Neuronal stem cell (in vitro differentiated cells): ENCODE results near the gene GRIFIN.

Experiments used
- DNase-seq: peaks from one replicate; pipeline ENCODE4 v3.0.0-alpha.2; 2013; ENCODE audit warnings: low spot score
- H2AFZ ChIP-seq: one replicate; pipeline ENCODE4 v1.6.1; 2013; ENCODE audit warnings: mild to moderate bottlenecking, low read length, inconsistent platforms
- H2AK5ac ChIP-seq: 2 replicates; pipeline ENCODE4 v1.6.1; 2013; ENCODE audit warnings: low read depth, mild to moderate bottlenecking, inconsistent platforms, low read length, moderate library complexity, mixed read lengths
- H2BK120ac ChIP-seq: 2 replicates; pipeline ENCODE4 v1.6.1; 2013; ENCODE audit warnings: low read depth, mild to moderate bottlenecking, inconsistent platforms, low read length, moderate library complexity, mixed read lengths
- H2BK12ac ChIP-seq: one replicate; pipeline ENCODE4 v1.6.1; 2013; ENCODE audit warnings: low read length, inconsistent platforms
- H2BK15ac ChIP-seq: 2 replicates; pipeline ENCODE4 v1.6.1; 2013; ENCODE audit warnings: mild to moderate bottlenecking, low read length, inconsistent platforms, mixed read lengths
- H2BK5ac ChIP-seq: one replicate; pipeline ENCODE4 v1.6.1; 2013; ENCODE audit warnings: inconsistent platforms, mild to moderate bottlenecking, low read length, moderate library complexity
- H3K14ac ChIP-seq: one replicate; pipeline ENCODE4 v1.6.1; 2013; ENCODE audit warnings: low read length, inconsistent platforms
- H3K18ac ChIP-seq: 2 replicates; pipeline ENCODE4 v1.6.1; 2013; ENCODE audit warnings: low read length, inconsistent platforms
- H3K23ac ChIP-seq: 2 replicates; pipeline ENCODE4 v1.6.1; 2013; ENCODE audit warnings: low read depth, mild to moderate bottlenecking, mixed read lengths, low read length, inconsistent platforms; ENCODE audit not compliant: poor library complexity
- H3K27ac ChIP-seq: replicated peaks from 3 replicates; pipeline ENCODE4 v1.5.1; 2013; ENCODE audit warnings: low read length, inconsistent platforms
- H3K27me3 ChIP-seq, 3 experiments: 2 replicates each; pipeline ENCODE4 v1.6.1; 2013; ENCODE audit warnings: low read length in 3 of 3, mild to moderate bottlenecking in 2 of 3, inconsistent platforms in 1 of 3, low read depth in 1 of 3, mixed read lengths in 1 of 3, moderate library complexity in 1 of 3; ENCODE audit not compliant: control insufficient read depth in 3 of 3, insufficient read depth in 3 of 3
- H3K36me3 ChIP-seq, 2 donors: replicated peaks in 1 of 2; 2 replicates each; pipeline ENCODE4 v1.6.1; 2013; ENCODE audit warnings: low read length in 2 of 2; ENCODE audit not compliant: control insufficient read depth in 2 of 2, insufficient read depth in 2 of 2
- H3K4ac ChIP-seq: 2 replicates; pipeline ENCODE4 v1.6.1; 2013; ENCODE audit warnings: inconsistent platforms, mild to moderate bottlenecking, low read length, moderate library complexity
- H3K4me1 ChIP-seq, 2 donors: 1 replicate in 1 of 2; 2 replicates in 1 of 2; pipeline ENCODE4 v1.6.1; 2013; ENCODE audit warnings: low read length in 2 of 2, low read depth in 1 of 2; ENCODE audit not compliant: control insufficient read depth in 2 of 2, insufficient read depth in 1 of 2
- H3K4me2 ChIP-seq: one replicate; pipeline ENCODE4 v1.6.1; 2013; ENCODE audit warnings: mild to moderate bottlenecking, low read length, inconsistent platforms; ENCODE audit not compliant: insufficient read depth, poor library complexity, severe bottlenecking
- H3K4me3 ChIP-seq, 2 donors: 2 replicates each; pipeline ENCODE4 v1.5.1; 2013; ENCODE audit warnings: low read length in 2 of 2, mild to moderate bottlenecking in 2 of 2, inconsistent platforms in 1 of 2, moderate library complexity in 1 of 2
- H3K79me1 ChIP-seq: one replicate; pipeline ENCODE4 v1.6.1; 2013; ENCODE audit warnings: low read depth, mild to moderate bottlenecking, inconsistent platforms, low read length, moderate library complexity
- H3K9ac ChIP-seq: one replicate; pipeline ENCODE4 v1.6.1; 2013; ENCODE audit warnings: mild to moderate bottlenecking, low read depth, low read length, inconsistent platforms; ENCODE audit not compliant: poor library complexity
- H3K9me3 ChIP-seq, 2 donors: replicated peaks in 1 of 2; 2 replicates each; pipeline versions ENCODE3 to v1.6.1; 2013; ENCODE audit warnings: low read length in 2 of 2, mild to moderate bottlenecking in 2 of 2, inconsistent platforms in 1 of 2, low read depth in 1 of 2, mixed read lengths in 1 of 2, moderate library complexity in 1 of 2; ENCODE audit not compliant: control insufficient read depth in 2 of 2, insufficient read depth in 1 of 2
- H4K8ac ChIP-seq: one replicate; pipeline ENCODE4 v1.6.1; 2013; ENCODE audit warnings: low read depth, mild to moderate bottlenecking, inconsistent platforms, low read length, moderate library complexity
- H4K91ac ChIP-seq: one replicate; pipeline ENCODE4 v1.6.1; 2013; ENCODE audit warnings: low read length, low read depth, mild to moderate bottlenecking, inconsistent platforms; ENCODE audit not compliant: poor library complexity
- WGBS, 2 donors: extraction: QIAGEN DNeasy Blood & Tissue Kit; methylation state at CpG; one replicate each; pipeline ENCODE4 v1.1.7; 2013; ENCODE audit warnings: missing lambda C conversion rate in 2 of 2, mixed read lengths in 1 of 2; ENCODE audit not compliant: insufficient read length in 2 of 2, insufficient replicate concordance in 1 of 2; ENCODE audit errors: extremely low coverage in 2 of 2; 5-methylcytosine and 5-hydroxymethylcytosine counted together

Gene GRIFIN

DNA sequence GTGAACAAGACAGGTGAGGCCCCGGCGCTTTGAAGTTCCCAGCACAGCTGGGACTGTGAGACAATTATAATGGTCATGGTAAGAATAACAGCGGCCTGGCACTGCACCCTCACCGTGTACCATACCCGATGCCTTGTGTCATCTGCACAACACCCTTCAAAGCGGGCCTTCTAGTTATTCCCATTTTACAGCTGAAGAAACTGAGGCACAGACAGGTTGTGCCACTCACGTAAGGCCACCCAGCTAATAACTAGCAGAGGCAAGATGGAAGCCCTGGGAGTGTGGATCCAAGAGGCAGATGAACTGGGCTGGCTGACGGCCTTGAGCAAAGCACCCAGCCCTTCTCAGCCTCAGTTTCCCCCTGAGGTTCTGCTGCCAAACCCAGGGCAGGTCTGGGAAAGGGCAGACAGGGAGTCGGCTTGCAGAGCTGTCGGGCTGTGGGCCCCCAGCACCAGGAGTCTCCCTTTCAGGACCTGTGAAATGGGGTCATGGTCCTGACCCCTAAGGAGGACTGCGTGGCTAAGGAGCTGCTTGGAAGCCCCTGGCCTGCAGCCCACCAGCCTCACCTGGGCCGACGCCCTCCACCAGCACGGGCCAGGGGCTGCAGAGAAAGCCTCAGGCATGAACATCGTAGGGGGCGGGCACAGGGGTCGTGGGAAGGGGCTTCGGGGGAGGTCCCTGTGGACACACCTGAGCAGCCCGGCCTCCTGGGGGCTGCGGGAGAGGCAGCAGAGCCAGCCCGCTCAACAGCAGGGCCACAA, 28.1 kb upstream of the GRIFIN start:
- no peak overlapping the region for H4K91ac ChIP-seq
- no peak overlapping the region for H2AFZ ChIP-seq
- no peak overlapping the region for H3K4me2 ChIP-seq
- H3K18ac ChIP-seq, result peak overlapping the region; percentile 93
- H3K9me3 ChIP-seq, result no peaks in the 10 kb centered on the region
- H2BK12ac ChIP-seq, result peak overlapping the region; percentile 88
- H2BK5ac ChIP-seq, result peak overlapping the region; percentile 93
- peaks cover 33 to 39% of the 10 kb centered on the region in 2 donors for H3K4me1 ChIP-seq
- no CpG with 5 or more reads among the region's 21 CpGs for WGBS, 2 donors
- peak overlapping the region; percentile 44 for H2BK120ac ChIP-seq
- peak overlapping the region; percentile 66 for H3K9ac ChIP-seq
- no peak overlapping the region for H3K4ac ChIP-seq
- no peaks in the 10 kb centered on the region for H3K36me3 ChIP-seq
- H3K27me3 ChIP-seq, result no peaks in the 10 kb centered on the region
- H3K4me3 ChIP-seq, result no peak overlapping the region
- peak overlapping the region; percentile 23 for H3K23ac ChIP-seq
- DNase-seq, result no peak
- H3K27ac ChIP-seq, result no peak overlapping the region
- H4K8ac ChIP-seq, result peak overlapping the region; percentile 48
- peak overlapping the region; percentile 100 for H2BK15ac ChIP-seq
- no peak overlapping the region for H3K14ac ChIP-seq
- peak overlapping the region; percentile 100 for H2AK5ac ChIP-seq
- H3K79me1 ChIP-seq, result peaks cover 1% of the 10 kb centered on the region

DNA sequence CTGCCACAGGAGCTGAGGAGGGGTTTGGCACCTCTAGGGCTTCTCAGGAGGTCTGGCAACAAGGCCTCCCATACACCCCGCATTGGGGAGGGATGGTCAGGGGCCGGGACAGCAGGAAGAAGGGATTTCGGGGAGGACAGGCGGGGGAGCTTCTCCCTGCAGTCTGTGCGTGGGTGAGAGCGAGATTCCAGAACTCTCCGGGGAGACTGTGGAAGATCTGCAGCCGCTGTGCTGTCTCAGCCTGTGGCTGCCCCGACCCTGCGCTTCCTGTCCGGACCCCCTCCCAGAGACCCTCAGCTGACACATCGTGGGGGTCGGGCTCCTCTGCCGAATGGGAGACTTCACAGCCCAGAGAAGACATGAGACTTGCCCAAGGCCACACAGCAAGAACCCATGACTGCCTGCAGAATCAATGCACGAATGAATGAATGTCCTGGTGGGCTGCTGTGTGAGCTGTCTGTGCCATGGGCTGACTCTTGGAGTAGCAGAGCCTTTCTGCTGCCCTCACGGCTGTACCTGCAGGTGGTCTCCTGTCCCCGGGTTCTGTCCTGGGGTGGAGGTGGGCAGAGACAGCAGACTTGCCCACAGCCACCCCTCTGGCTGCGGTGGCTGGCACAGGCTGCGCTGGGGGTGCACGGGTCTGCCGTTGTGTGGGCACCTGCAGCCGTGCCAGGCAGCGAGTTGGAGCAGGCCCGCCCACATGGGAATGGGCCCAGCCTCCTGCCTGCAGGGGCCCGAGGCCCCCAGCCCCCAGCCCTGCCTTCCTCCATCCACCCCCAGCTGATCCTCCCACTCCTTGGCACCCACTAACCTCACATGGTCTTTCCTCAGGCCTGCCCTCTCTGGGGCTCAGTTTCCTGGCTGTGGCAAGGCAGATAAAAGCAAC, 27.1 kb upstream of the GRIFIN start:
- DNase-seq, result no peak
- Histone ChIP-seq H4K91ac (no peak overlapping the region), H3K9ac (no peak overlapping the region), H2BK5ac (peak overlapping the region; percentile 83), H2BK12ac (peak overlapping the region; percentile 93), H3K4me2 (no peak overlapping the region), H3K27me3 (no peaks in the 10 kb centered on the region), H2AK5ac (peak overlapping the region; percentile 100), H3K23ac (peak overlapping the region; percentile 25), H3K18ac (peak overlapping the region; percentile 55), H2AFZ (no peak overlapping the region), H3K36me3 (no peaks in the 10 kb centered on the region), H3K4ac (no peak overlapping the region), H2BK15ac (peak overlapping the region; percentile 32), H4K8ac (no peak overlapping the region), H3K14ac (no peak overlapping the region), H3K4me3 (no peak overlapping the region), H3K4me1 (peaks cover 33 to 39% of the 10 kb centered on the region in 2 donors), H3K79me1 (peaks cover 5% of the 10 kb centered on the region), H3K27ac (no peak overlapping the region), H2BK120ac (peak overlapping the region; percentile 3), H3K9me3 (no peaks in the 10 kb centered on the region)
- WGBS, 2 donors, result no CpG with 5 or more reads among the region's 25 CpGs

DNA sequence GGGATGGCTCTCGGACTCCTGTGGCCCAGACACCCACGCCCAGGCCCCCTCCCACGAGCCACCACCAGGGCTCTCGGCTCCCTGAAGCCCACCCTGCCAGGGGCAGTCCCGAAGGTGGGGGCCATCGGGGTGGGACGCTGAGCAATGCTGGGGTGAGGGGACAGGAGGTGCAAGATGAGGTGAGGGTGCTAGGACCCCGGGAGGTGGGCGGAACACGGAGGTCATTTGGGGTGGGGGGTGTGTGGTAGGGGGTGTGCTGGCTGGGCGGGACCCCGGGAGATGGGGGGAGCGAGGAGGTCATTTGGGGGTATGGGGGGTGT, 26.4 kb upstream of the GRIFIN start:
- no peaks in the 10 kb centered on the region for H3K36me3 ChIP-seq
- H2BK15ac ChIP-seq, result peak overlapping the region; percentile 32
- no peak overlapping the region for H2BK12ac ChIP-seq
- no peak overlapping the region for H3K27ac ChIP-seq
- H3K18ac ChIP-seq, result peak overlapping the region; percentile 99
- H2AFZ ChIP-seq, result no peak overlapping the region
- WGBS, 2 donors, result no CpG with 5 or more reads among the region's 13 CpGs
- no peaks in the 10 kb centered on the region for H3K27me3 ChIP-seq
- no peak for DNase-seq
- H3K4me3 ChIP-seq, result no peak overlapping the region
- peaks cover 36 to 39% of the 10 kb centered on the region in 2 donors for H3K4me1 ChIP-seq
- peak overlapping the region; percentile 87 for H4K91ac ChIP-seq
- H3K9ac ChIP-seq, result no peak overlapping the region
- H4K8ac ChIP-seq, result no peak overlapping the region
- H2BK120ac ChIP-seq, result peak overlapping the region; percentile 73
- peaks cover 5% of the 10 kb centered on the region for H3K79me1 ChIP-seq
- H3K23ac ChIP-seq, result no peak overlapping the region
- H2BK5ac ChIP-seq, result peak overlapping the region; percentile 100
- H3K9me3 ChIP-seq, result no peaks in the 10 kb centered on the region
- H3K4ac ChIP-seq, result no peak overlapping the region
- peak overlapping the region; percentile 100 for H2AK5ac ChIP-seq
- no peak overlapping the region for H3K4me2 ChIP-seq
- H3K14ac ChIP-seq, result no peak overlapping the region
